ENCODE results near the gene STAM2. TPM values are rescaled to one million over a fixed set of nuclear protein-coding genes. Genes with fewer than 3 reads are reported as not detected.

Gene STAM2
- total RNA-seq, 2 donors from 2014 or later = 30.6 to 42.0 TPM

DNA sequence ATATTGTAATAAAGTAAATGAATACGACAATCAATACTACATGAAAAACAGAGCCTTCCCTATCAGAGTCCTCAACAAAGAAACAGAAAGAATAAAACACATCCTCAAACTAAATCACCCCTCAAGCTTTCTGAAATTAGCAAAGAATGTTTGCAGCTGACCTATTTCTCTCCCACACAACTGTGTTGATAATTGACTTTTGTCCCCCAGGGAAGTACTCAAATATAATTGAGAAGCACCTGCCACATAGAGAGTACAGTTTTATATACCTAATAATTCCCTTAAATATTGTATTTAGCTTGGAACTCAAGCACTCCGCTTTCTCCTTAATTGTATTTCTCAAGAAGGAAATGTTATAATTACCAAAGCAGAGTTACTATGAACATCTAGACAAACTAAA is 89.3 kb downstream of the STAM2 start:
- TF ChIP-seq, protein P1, sequence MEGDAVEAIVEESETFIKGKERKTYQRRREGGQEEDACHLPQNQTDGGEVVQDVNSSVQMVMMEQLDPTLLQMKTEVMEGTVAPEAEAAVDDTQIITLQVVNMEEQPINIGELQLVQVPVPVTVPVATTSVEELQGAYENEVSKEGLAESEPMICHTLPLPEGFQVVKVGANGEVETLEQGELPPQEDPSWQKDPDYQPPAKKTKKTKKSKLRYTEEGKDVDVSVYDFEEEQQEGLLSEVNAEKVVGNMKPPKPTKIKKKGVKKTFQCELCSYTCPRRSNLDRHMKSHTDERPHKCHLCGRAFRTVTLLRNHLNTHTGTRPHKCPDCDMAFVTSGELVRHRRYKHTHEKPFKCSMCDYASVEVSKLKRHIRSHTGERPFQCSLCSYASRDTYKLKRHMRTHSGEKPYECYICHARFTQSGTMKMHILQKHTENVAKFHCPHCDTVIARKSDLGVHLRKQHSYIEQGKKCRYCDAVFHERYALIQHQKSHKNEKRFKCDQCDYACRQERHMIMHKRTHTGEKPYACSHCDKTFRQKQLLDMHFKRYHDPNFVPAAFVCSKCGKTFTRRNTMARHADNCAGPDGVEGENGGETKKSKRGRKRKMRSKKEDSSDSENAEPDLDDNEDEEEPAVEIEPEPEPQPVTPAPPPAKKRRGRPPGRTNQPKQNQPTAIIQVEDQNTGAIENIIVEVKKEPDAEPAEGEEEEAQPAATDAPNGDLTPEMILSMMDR (IDR thresholded peaks at IDR 0.05) = no peak
- Histone ChIP-seq H3K9ac (ENCODE audit: low read depth in 2 of 2, low read length in 2 of 2) (no peak overlapping the region), H3K4me3 (no peak overlapping the region), H3K4me1 (no peaks in the 10 kb centered on the region), H3K9me3 (no peaks in the 10 kb centered on the region), H3K27me3 (no peaks in the 10 kb centered on the region), H3K36me3 (no peaks in the 10 kb centered on the region), H3K27ac (no peak overlapping the region)
- DNase-seq = no peak
- intact Hi-C loops (cut with DNase I) = no loop called here

DNA sequence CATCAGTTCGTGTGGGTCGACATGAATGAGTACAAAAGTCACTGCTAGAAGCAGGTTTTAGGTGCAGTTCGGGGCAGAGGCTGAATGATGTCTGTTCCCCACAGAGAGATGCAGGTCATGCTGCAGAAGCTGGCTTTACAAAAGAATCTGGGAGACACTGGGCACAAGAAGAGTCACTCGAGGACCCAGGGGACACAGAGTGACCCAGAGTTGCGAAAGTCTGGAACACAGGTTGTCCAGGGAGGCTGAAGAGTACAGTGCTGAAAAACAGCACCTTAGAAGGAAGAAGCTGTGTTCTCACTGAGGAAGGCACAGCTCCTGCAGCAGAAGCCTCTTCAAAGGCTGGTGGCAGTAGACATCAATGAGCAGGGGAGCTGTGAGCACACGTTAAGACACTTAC is 91.5 kb downstream of the STAM2 start:
- DNase-seq = no peak
- H3K4me3 ChIP-seq = no peak overlapping the region
- intact Hi-C loops (cut with DNase I) = no loop called here
- no peaks in the 10 kb centered on the region for H3K36me3 ChIP-seq
- no peaks in the 10 kb centered on the region for H3K27me3 ChIP-seq
- no peaks in the 10 kb centered on the region for H3K4me1 ChIP-seq
- no peaks in the 10 kb centered on the region for H3K9me3 ChIP-seq
- H3K27ac ChIP-seq = no peak overlapping the region
- H3K9ac ChIP-seq (ENCODE audit: low read depth in 2 of 2, low read length in 2 of 2) = no peak overlapping the region
- TF ChIP-seq, protein P1 (IDR thresholded peaks at IDR 0.05) = no peak

DNA sequence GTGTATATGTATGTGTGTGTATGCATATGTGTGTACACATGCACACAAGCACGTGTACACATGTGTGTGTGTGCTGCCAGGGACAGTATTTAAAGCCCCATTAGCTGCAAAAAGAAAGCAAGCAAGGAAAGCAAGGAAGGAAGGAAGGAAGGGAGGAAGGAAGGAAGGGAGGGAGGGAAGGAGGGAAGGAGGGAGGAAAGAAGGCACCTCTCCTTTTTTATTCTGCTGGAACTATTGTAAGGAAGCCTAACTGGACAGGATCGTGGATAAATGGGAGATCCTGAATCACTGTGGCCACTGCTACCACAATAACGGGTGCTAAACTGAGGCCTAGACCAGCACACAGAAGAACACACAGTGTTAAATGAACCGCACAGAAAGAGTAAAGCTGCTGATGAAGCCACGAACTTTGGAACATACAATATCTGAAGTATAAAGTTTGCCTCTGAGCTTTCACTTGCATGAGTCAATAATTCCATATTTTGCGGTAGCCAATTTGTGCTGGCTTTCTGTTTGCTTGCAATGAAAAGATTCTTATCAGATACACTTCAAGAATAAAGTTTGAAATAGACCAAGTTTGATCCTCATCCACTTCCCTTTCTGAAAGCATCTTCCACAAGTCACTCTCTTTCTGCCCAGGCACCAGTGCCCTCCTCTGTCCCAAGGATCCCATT is 92.2 kb downstream of the STAM2 start:
- H3K9ac ChIP-seq (ENCODE audit: low read depth in 2 of 2, low read length in 2 of 2) = no peak overlapping the region
- no peak for DNase-seq
- intact Hi-C loops (cut with DNase I) = no loop called here
- H3K27me3 ChIP-seq = no peaks in the 10 kb centered on the region
- H3K4me3 ChIP-seq = no peak overlapping the region
- H3K9me3 ChIP-seq = no peaks in the 10 kb centered on the region
- H3K27ac ChIP-seq = no peak overlapping the region
- TF ChIP-seq, protein P1 (IDR thresholded peaks at IDR 0.05) = no peak
- H3K4me1 ChIP-seq = no peaks in the 10 kb centered on the region
- no peaks in the 10 kb centered on the region for H3K36me3 ChIP-seq

DNA sequence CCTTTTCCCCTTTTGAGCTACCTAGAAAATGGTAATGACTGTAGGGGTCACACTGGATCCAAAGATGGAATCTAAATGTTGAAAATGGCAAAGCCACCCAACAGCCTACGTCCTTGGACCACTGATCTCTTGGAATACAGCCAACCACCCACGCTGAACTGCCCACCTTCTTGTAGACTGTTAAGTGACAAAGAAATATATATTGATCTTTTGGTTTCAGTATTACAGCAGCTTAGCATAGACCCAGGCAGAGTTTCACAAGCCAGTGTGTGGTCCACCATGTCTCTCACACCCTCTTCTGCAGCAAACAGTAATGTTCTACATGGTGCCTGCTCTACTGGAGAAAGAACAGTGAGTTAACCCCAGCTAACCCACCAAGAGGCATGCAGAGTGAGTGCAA is 96.9 kb downstream of the STAM2 start:
- no peaks in the 10 kb centered on the region for H3K9me3 ChIP-seq
- H3K9ac ChIP-seq (ENCODE audit: low read depth in 2 of 2, low read length in 2 of 2) = no peak overlapping the region
- TF ChIP-seq, protein P1 (IDR thresholded peaks at IDR 0.05) = no peak
- H3K27me3 ChIP-seq = no peaks in the 10 kb centered on the region
- H3K36me3 ChIP-seq = no peaks in the 10 kb centered on the region
- H3K4me1 ChIP-seq = no peaks in the 10 kb centered on the region
- no peak overlapping the region for H3K27ac ChIP-seq
- intact Hi-C loops (cut with DNase I) = no loop called here
- H3K4me3 ChIP-seq = no peak overlapping the region
- DNase-seq = no peak

DNA sequence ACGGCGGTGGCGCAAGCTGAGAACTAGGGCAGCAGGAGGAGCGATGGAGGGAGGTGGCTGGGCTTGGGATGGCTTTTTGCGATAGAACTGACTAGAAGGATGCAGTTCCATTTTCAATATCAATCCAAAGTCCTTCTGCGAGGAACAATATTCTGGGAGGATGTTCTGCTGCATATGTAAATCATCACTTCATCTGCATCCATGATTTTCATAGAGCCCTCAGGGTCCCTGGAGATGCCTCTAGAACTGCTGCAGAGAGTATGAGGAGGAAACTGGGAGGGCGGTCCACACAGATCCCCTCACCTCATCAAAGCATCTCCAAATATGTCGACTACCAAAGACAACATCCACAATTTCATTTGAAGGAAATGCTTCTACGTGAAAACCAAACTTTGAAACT is 97.5 kb downstream of the STAM2 start:
- Histone ChIP-seq H3K9ac (ENCODE audit: low read depth in 2 of 2, low read length in 2 of 2) (no peak overlapping the region), H3K4me3 (no peak overlapping the region), H3K9me3 (no peaks in the 10 kb centered on the region), H3K36me3 (no peaks in the 10 kb centered on the region), H3K27ac (no peak overlapping the region), H3K4me1 (no peaks in the 10 kb centered on the region), H3K27me3 (no peaks in the 10 kb centered on the region)
- TF ChIP-seq, protein P1 (IDR thresholded peaks at IDR 0.05) = no peak
- no peak for DNase-seq
- intact Hi-C loops (cut with DNase I) = no loop called here
